Neural cell (in vitro differentiated cells): ENCODE measurements around the gene RAB3B.
A peak's percentile ranks its signal among the peaks of the same experiment; 100 is the strongest.

Source experiments
- CTCF ChIP-seq: fragments of 450-650 bp; IDR thresholded peaks from 2 replicates; pipeline ENCODE4 v1.5.1; 2014; ENCODE audit warnings: antibody characterized with exemption, mild to moderate bottlenecking, moderate library complexity; ENCODE audit not compliant: poor library complexity, severe bottlenecking
- EZH2 ChIP-seq: fragments of 200-600, 300-800 bp; shearing (Covaris generic), sonication (generic); IDR thresholded peaks from 2 replicates; pipeline ENCODE4 v1.6.1; 2014; ENCODE audit warnings: antibody characterized with exemption, low read length, borderline replicate concordance, mild to moderate bottlenecking; ENCODE audit not compliant: insufficient read depth, poor library complexity, severe bottlenecking
- POLR2AphosphoS5 ChIP-seq: IDR thresholded peaks from 2 replicates; pipeline ENCODE4 v1.6.1; 2012
- RAD21 ChIP-seq: fragments of 450-650 bp; conservative IDR thresholded peaks from 2 replicates; pipeline ENCODE4 v1.6.1; 2014; ENCODE audit warnings: antibody characterized with exemption, mild to moderate bottlenecking, moderate library complexity

GRCh38 chr1:51986718-51987117, 3.8 kb downstream of the RAB3B start:
- TF ChIP-seq POLR2AphosphoS5 (peak; percentile 10), EZH2 (no peak), CTCF (no peak), RAD21 (no peak)
